ENCODE measurements around the gene RPEL1.

The RPEL1 gene

GRCh38 chr10:103265717-103266329 lies 20.1 kb downstream of the RPEL1 start:
- no peaks in the 10 kb centered on the region for H3K27me3 ChIP-seq (ENCODE audit: control insufficient read depth, insufficient read depth, low read length)

GRCh38 chr10:103273041-103273441 lies 27.4 kb downstream of the RPEL1 start:
- no peaks in the 10 kb centered on the region for H3K9me3 ChIP-seq (ENCODE audit: control insufficient read depth, low read length)
- no peaks in the 10 kb centered on the region for H3K79me2 ChIP-seq
- no peak overlapping the region for H2AFZ ChIP-seq
- no peak overlapping the region for H3K4me2 ChIP-seq (ENCODE audit: low read length)
- peaks cover 3% of the 10 kb centered on the region for H3K4me1 ChIP-seq
- H3K36me3 ChIP-seq (ENCODE audit: control insufficient read depth, insufficient read depth, low read length): no peaks in the 10 kb centered on the region
- TF ChIP-seq CTCF (IDR thresholded peaks at IDR 0.05): no peak
- no peak overlapping the region for H3K9ac ChIP-seq
- H3K27ac ChIP-seq: no peak overlapping the region
- H3K4me3 ChIP-seq (ENCODE audit: low read depth, low read length): no peak overlapping the region
- H3K27me3 ChIP-seq (ENCODE audit: control insufficient read depth, insufficient read depth, low read length): peaks cover 13% of the 10 kb centered on the region

More at GRCh38 chr10:103265717-103266329, 20.1 kb downstream of the RPEL1 start:
- no peak for TF ChIP-seq CTCF (IDR thresholded peaks at IDR 0.05)
- no peak overlapping the region for H3K27ac ChIP-seq
- H3K9ac ChIP-seq: no peak overlapping the region
- H3K36me3 ChIP-seq (ENCODE audit: control insufficient read depth, insufficient read depth, low read length): no peaks in the 10 kb centered on the region
- H3K9me3 ChIP-seq (ENCODE audit: control insufficient read depth, low read length): no peaks in the 10 kb centered on the region
- H3K79me2 ChIP-seq: no peaks in the 10 kb centered on the region
- no peak overlapping the region for H3K4me2 ChIP-seq (ENCODE audit: low read length)
- no peak overlapping the region for H2AFZ ChIP-seq
- H3K4me1 ChIP-seq: no peaks in the 10 kb centered on the region
- no peak overlapping the region for H3K4me3 ChIP-seq (ENCODE audit: low read depth, low read length)

- H3K9ac ChIP-seq: no peak overlapping the region
- peak overlapping the region; percentile 82 for H3K27ac ChIP-seq
- no peak overlapping the region for H3K4me2 ChIP-seq (ENCODE audit: low read length)
- H3K9me3 ChIP-seq (ENCODE audit: control insufficient read depth, low read length): no peaks in the 10 kb centered on the region
- H2AFZ ChIP-seq: peak overlapping the region; percentile 95
- no peak for TF ChIP-seq CTCF (IDR thresholded peaks at IDR 0.05)
- no peaks in the 10 kb centered on the region for H3K36me3 ChIP-seq (ENCODE audit: control insufficient read depth, insufficient read depth, low read length)
- H3K4me1 ChIP-seq: peaks cover 22% of the 10 kb centered on the region
- peaks cover 17% of the 10 kb centered on the region for H3K27me3 ChIP-seq (ENCODE audit: control insufficient read depth, insufficient read depth, low read length)
- no peak overlapping the region for H3K4me3 ChIP-seq (ENCODE audit: low read depth, low read length)
- H3K79me2 ChIP-seq: peaks cover 3% of the 10 kb centered on the region
Observed at GRCh38 chr10:103276251-103276895, 30.7 kb downstream of the RPEL1 start.

GRCh38 chr10:103276896-103277712 lies 31.4 kb downstream of the RPEL1 start, which contains the start of gene INA:
Gene INA (plus strand): TSS chr10:103277138. CDS start chr10:103277212, 74 bp downstream.
- TF ChIP-seq CTCF (IDR thresholded peaks at IDR 0.05): peak; percentile 33
- peak within 1 kb of the TSS; percentile 24 for H3K9ac ChIP-seq
- no peak within 1 kb of the TSS for H3K4me3 ChIP-seq (ENCODE audit: low read depth, low read length)
- H3K4me1 ChIP-seq: peaks cover 25% of the 10 kb centered on the region
- peak within 1 kb of the TSS; percentile 82 for H3K27ac ChIP-seq
- no peaks in the 10 kb centered on the region for H3K36me3 ChIP-seq (ENCODE audit: control insufficient read depth, insufficient read depth, low read length)
- peaks cover 17% of the 10 kb centered on the region for H3K27me3 ChIP-seq (ENCODE audit: control insufficient read depth, insufficient read depth, low read length)
- H3K4me2 ChIP-seq (ENCODE audit: low read length): peak within 1 kb of the TSS; percentile 28
- no peaks in the 10 kb centered on the region for H3K9me3 ChIP-seq (ENCODE audit: control insufficient read depth, low read length)
- H3K79me2 ChIP-seq: peaks cover 5% of the 10 kb centered on the region
- peak within 1 kb of the TSS; percentile 95 for H2AFZ ChIP-seq
